ENCODE data around the gene DEK.

GRCh38 chr6:18209539-18210197, 54.7 kb downstream of the DEK start:
- TF ChIP-seq POLR2A (IDR thresholded peaks at IDR 0.05; ENCODE audit: low read length) (no peak), GATA1 (IDR thresholded peaks at IDR 0.05; ENCODE audit: low read depth, low read length) (no peak)

All from erythroblast (primary cell).